Natural killer cell (primary cell): ENCODE data around the gene SALL4. TPM values are rescaled to one million over a fixed set of nuclear protein-coding genes. Genes with fewer than 3 reads are reported as not detected.
"Not testable (repeated sequence)": the region's sequence is repeated elsewhere in the genome, so short reads cannot be mapped to it uniquely, and the experiment has no call there.

Source experiments
- ATAC-seq, 3 donors: fragments of 150-1000 bp in 2 of 3; fragments of 200-7000 bp in 1 of 3; cut with Tn5 transposase; 1 replicate in 1 of 3; 2 replicates in 2 of 3; pipeline ENCODE4 v1.10.0; 2021; ENCODE audit warnings: mild to moderate bottlenecking in 2 of 3, moderate library complexity in 2 of 3
- DNase-seq, 2 donors: peaks; one replicate each; pipeline versions ENCODE4 v3.0.0 to v3.0.0-alpha.2; 2013 to 2021; ENCODE audit warnings: mixed read lengths in 1 of 2
- H3K27ac ChIP-seq: one replicate; pipeline ENCODE4 v1.5.1; 2013; ENCODE audit warnings: mild to moderate bottlenecking, low read length
- H3K27me3 ChIP-seq: one replicate; pipeline ENCODE4 v1.6.1; 2013; ENCODE audit warnings: low read length; ENCODE audit not compliant: control insufficient read depth, insufficient read depth
- H3K36me3 ChIP-seq: one replicate; pipeline ENCODE4 v1.6.1; 2013; ENCODE audit warnings: low read length; ENCODE audit not compliant: control insufficient read depth, insufficient read depth
- H3K4me1 ChIP-seq: one replicate; pipeline ENCODE4 v1.6.1; 2013; ENCODE audit warnings: low read length; ENCODE audit not compliant: control insufficient read depth, insufficient read depth
- H3K4me3 ChIP-seq: one replicate; pipeline ENCODE4 v1.5.1; 2013; ENCODE audit warnings: low read length
- H3K9me3 ChIP-seq: one replicate; pipeline ENCODE4 v1.6.1; 2013; ENCODE audit warnings: low read length; ENCODE audit not compliant: control insufficient read depth, insufficient read depth
- H3K27ac Mint-ChIP-seq, 2 donors: one replicate each; pipeline ENCODE4 v1.8.0; 2022; ENCODE audit warnings: mild to moderate bottlenecking in 2 of 2, mixed read lengths in 2 of 2, moderate library complexity in 1 of 2
- H3K27me3 Mint-ChIP-seq, 2 donors: one replicate each; pipeline ENCODE4 v1.8.0; 2022; ENCODE audit warnings: low read depth in 2 of 2, mixed read lengths in 2 of 2
- H3K36me3 Mint-ChIP-seq: one replicate; pipeline ENCODE4 v1.8.0; 2022; ENCODE audit warnings: mixed read lengths
- H3K4me1 Mint-ChIP-seq, 2 donors: one replicate each; pipeline ENCODE4 v1.8.0; 2022; ENCODE audit warnings: mixed read lengths in 2 of 2
- H3K4me3 Mint-ChIP-seq: one replicate; pipeline ENCODE4 v1.8.0; 2022; ENCODE audit warnings: mild to moderate bottlenecking, moderate library complexity, mixed read lengths
- H3K9me3 Mint-ChIP-seq, 2 donors: one replicate each; pipeline ENCODE4 v1.8.0; 2022; ENCODE audit warnings: mixed read lengths in 2 of 2
- CTCF ChIP-seq: fragments of 200-600 bp; IDR thresholded peaks from one replicate; pipeline ENCODE4 v1.8.0; 2022; ENCODE audit warnings: antibody characterized with exemption
- WGBS: methylation state at CpG from one replicate; pipeline ENCODE4 v1.1.7; 2013; ENCODE audit warnings: missing lambda C conversion rate; ENCODE audit not compliant: insufficient coverage; 5-methylcytosine and 5-hydroxymethylcytosine counted together
- intact Hi-C: fragments of 100-400 bp; cut with micrococcal nuclease; formaldehyde crosslinking; loops from one replicate; pipeline ENCODE4 v1.14.2; 2022
- total RNA-seq, 4 donors: library from RNA; stranded (reverse); fragments of 120-200 nt in 1 of 4; gene quantifications; one replicate each; pipeline versions ENCODE4 v1.2.3 to v1.2.4, GENCODE V29; 2013 to 2022

Gene SALL4
- total RNA-seq, 3 donors from 2014 or later (not counting 1 experiment from before 2014, with no cell fraction given): 0.33 to 2.9 (median 0.42) TPM

GRCh38 chr20:51784299-51784698 is 18.0 kb downstream of the SALL4 start:
- Mint-ChIP-seq H3K27me3 (no peaks in the 10 kb centered on the region), H3K4me1 (no peaks in the 10 kb centered on the region), H3K9me3 (no peaks in the 10 kb centered on the region), H3K4me3 (no peak overlapping the region), H3K36me3 (no peaks in the 10 kb centered on the region), H3K27ac (no peak overlapping the region)
- 93% methylated on average over 15 of the region's 15 CpGs for WGBS
- DNase-seq (no peak), ATAC-seq (no peak)
- H3K36me3 ChIP-seq: no peaks in the 10 kb centered on the region
- H3K4me3 ChIP-seq: no peak overlapping the region
- intact Hi-C loops: no loop called here
- no peak for TF ChIP-seq CTCF
- peaks cover 1% of the 10 kb centered on the region for H3K9me3 ChIP-seq
- no peaks in the 10 kb centered on the region for H3K4me1 ChIP-seq
- H3K27me3 ChIP-seq: no peaks in the 10 kb centered on the region
- H3K27ac ChIP-seq: no peak overlapping the region

- intact Hi-C loops, H3K36me3 ChIP-seq, H3K9me3 ChIP-seq, DNase-seq, H3K27me3 Mint-ChIP-seq, H3K36me3 Mint-ChIP-seq, H3K27me3 ChIP-seq, ATAC-seq, H3K4me3 ChIP-seq, H3K27ac Mint-ChIP-seq, H3K4me3 Mint-ChIP-seq, H3K9me3 Mint-ChIP-seq, H3K27ac ChIP-seq, H3K4me1 Mint-ChIP-seq: not testable (repeated sequence)
- WGBS: 86% methylated on average over 3 of the region's 4 CpGs
- H3K4me1 ChIP-seq: peaks cover 10% of the 10 kb centered on the region
Measured at GRCh38 chr20:51778229-51778759, 24.0 kb downstream of the SALL4 start.

- no peak overlapping the region for H3K4me3 Mint-ChIP-seq
- ATAC-seq: no peak
- no peak for TF ChIP-seq CTCF
- peaks cover 11 to 21% of the 10 kb centered on the region in 2 donors for H3K4me1 Mint-ChIP-seq
- no peak for DNase-seq
- H3K27ac ChIP-seq: no peak overlapping the region
- no peak overlapping the region for H3K4me3 ChIP-seq
- no peaks in the 10 kb centered on the region for H3K36me3 Mint-ChIP-seq
- peaks cover 18% of the 10 kb centered on the region for H3K4me1 ChIP-seq
- H3K36me3 ChIP-seq: no peaks in the 10 kb centered on the region
- 100% methylated on average over 1 of the region's 1 CpG for WGBS
- no peaks in the 10 kb centered on the region for H3K9me3 Mint-ChIP-seq
- H3K27ac Mint-ChIP-seq: no peak overlapping the region
- no peaks in the 10 kb centered on the region for H3K27me3 Mint-ChIP-seq
- H3K27me3 ChIP-seq: no peaks in the 10 kb centered on the region
- intact Hi-C loops: no loop called here
- peaks cover 3% of the 10 kb centered on the region for H3K9me3 ChIP-seq
Measured at GRCh38 chr20:51775241-51775640, 27.1 kb downstream of the SALL4 start.

- no peak for ATAC-seq
- H3K4me1 Mint-ChIP-seq: peaks cover 27 to 37% of the 10 kb centered on the region in 2 donors
- no peak for TF ChIP-seq CTCF
- no peak overlapping the region for H3K27ac Mint-ChIP-seq
- H3K9me3 Mint-ChIP-seq: no peaks in the 10 kb centered on the region
- Histone ChIP-seq H3K27me3 (peaks cover 2% of the 10 kb centered on the region), H3K9me3 (no peaks in the 10 kb centered on the region), H3K27ac (no peak overlapping the region), H3K4me1 (peaks cover 40% of the 10 kb centered on the region), H3K36me3 (no peaks in the 10 kb centered on the region), H3K4me3 (no peak overlapping the region)
- no peaks in the 10 kb centered on the region for H3K36me3 Mint-ChIP-seq
- no peak overlapping the region for H3K4me3 Mint-ChIP-seq
- H3K27me3 Mint-ChIP-seq: peaks cover 0 to 14% of the 10 kb centered on the region in 2 donors
- WGBS: 97% methylated on average over 4 of the region's 4 CpGs
- no peak for DNase-seq
- intact Hi-C loops: no loop called here
Measured at GRCh38 chr20:51772236-51772635, 30.1 kb downstream of the SALL4 start.
